HepG2 (cell line): ENCODE measurements around the gene TMC4. TPM values are rescaled to one million over a fixed set of nuclear protein-coding genes. Genes with fewer than 3 reads are reported as not detected.

Source experiments
- ATAC-seq: fragments of 200-7000 bp; cut with Tn5 transposase; 3 replicates; pipeline ENCODE4 v1.9.1; 2020; ENCODE audit warnings: mild to moderate bottlenecking, moderate library complexity
- BruUV-seq: library from RNA; stranded (reverse); fragments of 400-500 nt; replicated peaks from 2 replicates; lab custom pipeline; 2021; lab: Mats Ljungman, UMichigan
- CTCF ChIA-PET: fragments of 300-600 bp; formaldehyde crosslinking; extraction: SDS; loops from one replicate; lab custom pipeline; 2021; ENCODE audit warnings: low total read pairs, inconsistent platforms, low intra/inter-chr PET ratio; lab: Yijun Ruan, JAX
- POLR2A ChIA-PET: fragments of 350-600 bp; sonication (Branson Sonifier 250); formaldehyde crosslinking; loops from one replicate; lab custom pipeline; 2020; ENCODE audit warnings: antibody characterized with exemption, inconsistent platforms; lab: Yijun Ruan, JAX
- DNase-seq: peaks from one replicate; pipeline ENCODE4 v3.0.0-alpha.2; 2015; ENCODE audit warnings: low spot score
- FAIRE-seq: peaks from 3 replicates; lab custom pipeline; 2011; peaks lifted over from hg19 to GRCh38; lab: Jason Lieb, UNC
- H2AFZ ChIP-seq: one replicate; pipeline ENCODE4 v1.6.1; 2011; ENCODE audit warnings: low read length, inconsistent platforms
- H3K27ac ChIP-seq: fragments of 300-600 bp; 3 replicates; pipeline ENCODE4 v1.8.0; 2011; ENCODE audit warnings: mixed run types, mild to moderate bottlenecking, mixed read lengths, low read length, inconsistent platforms; ENCODE audit not compliant: insufficient read depth; ENCODE audit errors: extremely low read length
- H3K27me3 ChIP-seq, 2 experiments: fragments of 200-600 bp in 1 of 2; 2 replicates in 1 of 2; 3 replicates in 1 of 2; pipeline versions ENCODE4 v1.6.0 to v1.8.0; 2011; ENCODE audit warnings: low read length in 2 of 2, mild to moderate bottlenecking in 2 of 2, moderate library complexity in 2 of 2, inconsistent platforms in 1 of 2; ENCODE audit not compliant: insufficient read depth in 2 of 2, control insufficient read depth in 1 of 2
- H3K36me3 ChIP-seq, 2 experiments: fragments of 200-600 bp in 1 of 2; replicated peaks in 1 of 2; 2 replicates in 1 of 2; 3 replicates in 1 of 2; pipeline versions ENCODE4 v1.5.1 to v1.8.0; 2011; ENCODE audit warnings: low read length in 2 of 2, inconsistent platforms in 1 of 2; ENCODE audit not compliant: insufficient read depth in 2 of 2, control insufficient read depth in 1 of 2
- H3K4me1 ChIP-seq: 2 replicates; pipeline ENCODE4 v1.5.1; 2012; ENCODE audit warnings: low read length, inconsistent platforms; ENCODE audit not compliant: insufficient read depth
- H3K4me2 ChIP-seq: 2 replicates; pipeline ENCODE4 v1.6.0; 2011; ENCODE audit warnings: low read depth, low read length, inconsistent platforms
- H3K4me3 ChIP-seq, 3 experiments: fragments of 200-600 bp in 1 of 3; sonication (generic), shearing (Covaris generic) in 1 of 3; replicated peaks in 1 of 3; 2 replicates each; pipeline ENCODE4 v1.5.1; 2011 to 2016; ENCODE audit warnings: low read length in 3 of 3, inconsistent platforms in 2 of 3, low read depth in 2 of 3, mild to moderate bottlenecking in 2 of 3, control low read depth in 1 of 3, mixed read lengths in 1 of 3; ENCODE audit not compliant: insufficient read depth in 1 of 3
- H3K79me2 ChIP-seq: one replicate; pipeline ENCODE4 v1.6.1; 2011; ENCODE audit warnings: low read length, inconsistent platforms; ENCODE audit not compliant: insufficient read depth
- H3K9ac ChIP-seq: 2 replicates; pipeline ENCODE4 v1.6.0; 2011; ENCODE audit warnings: mild to moderate bottlenecking, low read depth, low read length, inconsistent platforms; ENCODE audit not compliant: insufficient read depth
- H3K9me3 ChIP-seq: 2 replicates; pipeline ENCODE4 v1.5.1; 2012; ENCODE audit warnings: mild to moderate bottlenecking, low read length
- H4K20me1 ChIP-seq: 2 replicates; pipeline ENCODE4 v1.6.0; 2011; ENCODE audit warnings: inconsistent platforms, mild to moderate bottlenecking, low read length, moderate library complexity; ENCODE audit not compliant: insufficient read depth
- AGO2 ChIP-seq: fragments of 200-400 bp; formaldehyde crosslinking; optimal IDR thresholded peaks from 2 replicates; pipeline ENCODE3; 2017; ENCODE audit warnings: mild to moderate bottlenecking, low read depth, low read length, moderate library complexity
- E2F2 ChIP-seq: sonication (generic); formaldehyde crosslinking; IDR thresholded peaks from 2 replicates; pipeline ENCODE4 v1.4.0; 2020; ENCODE audit warnings: missing genetic modification reagents, borderline replicate concordance
- RBFOX2 ChIP-seq: fragments of 200-400 bp; formaldehyde crosslinking; IDR thresholded peaks from 2 replicates; pipeline ENCODE4 v1.6.1; 2017; ENCODE audit warnings: low read depth, mild to moderate bottlenecking, low read length
- ZSCAN22 ChIP-seq: sonication (generic); formaldehyde crosslinking; IDR thresholded peaks from 2 replicates; pipeline ENCODE4 v1.4.0; 2020; ENCODE audit warnings: mild to moderate bottlenecking, missing genetic modification reagents
- WGBS: methylation state at CpG from one replicate; pipeline ENCODE4 v1.1.6; 2017; ENCODE audit warnings: low lambda C conversion rate; 5-methylcytosine and 5-hydroxymethylcytosine counted together
- in situ Hi-C: cut with HindIII; loops from 2 replicates; pipeline ENCODE4 v1.10.0; 2017; ENCODE audit warnings: low pct_unique_long_range_greater_than_20kb; ENCODE audit not compliant: extremely low pct_ligation_motif_present
- intact Hi-C: fragments of 100-400 bp; cut with micrococcal nuclease; formaldehyde crosslinking; loops from one replicate; pipeline ENCODE4 v1.10.0; 2022; ENCODE audit not compliant: unreplicated experiment
- polyA plus RNA-seq, 8 experiments: library from polyadenylated mRNA; depleted of rRNA in 3 of 8; stranded (reverse) in 7 of 8; unstranded in 1 of 8; fragments of >200 nt; fragmentation: Illumina TruSeq in 4 of 8; extraction: Trizol in 4 of 8; gene quantifications; 2 replicates each; pipeline versions ENCODE4 v1.2.1 to v1.2.3, GENCODE V29; 2011 to 2016; ENCODE audit warnings: low read depth in 4 of 8, missing spikeins in 1 of 8, mixed read lengths in 1 of 8; ENCODE audit not compliant: insufficient read depth in 1 of 8
- total RNA-seq, 5 experiments: library from RNA; depleted of rRNA; stranded (reverse); fragments of >200 nt; fragmentation: Illumina TruSeq; extraction: Trizol; gene quantifications; 2 replicates each; pipeline ENCODE4 v1.2.3, GENCODE V29; 2016; ENCODE audit warnings: low read depth in 1 of 5
- TF ChIP-seq, protein P1 (sequence below): sonication (generic); formaldehyde crosslinking; IDR thresholded peaks from 2 replicates; pipeline ENCODE4 v1.4.0; 2020; ENCODE audit warnings: low read depth, missing genetic modification reagents

TMC4 gene
- total and polyA plus RNA-seq, 2 of the 13 experiments (the other 11 are each of a cell fraction or from before 2014, with no cell fraction given) = 0.13 to 0.24 TPM

DNA sequence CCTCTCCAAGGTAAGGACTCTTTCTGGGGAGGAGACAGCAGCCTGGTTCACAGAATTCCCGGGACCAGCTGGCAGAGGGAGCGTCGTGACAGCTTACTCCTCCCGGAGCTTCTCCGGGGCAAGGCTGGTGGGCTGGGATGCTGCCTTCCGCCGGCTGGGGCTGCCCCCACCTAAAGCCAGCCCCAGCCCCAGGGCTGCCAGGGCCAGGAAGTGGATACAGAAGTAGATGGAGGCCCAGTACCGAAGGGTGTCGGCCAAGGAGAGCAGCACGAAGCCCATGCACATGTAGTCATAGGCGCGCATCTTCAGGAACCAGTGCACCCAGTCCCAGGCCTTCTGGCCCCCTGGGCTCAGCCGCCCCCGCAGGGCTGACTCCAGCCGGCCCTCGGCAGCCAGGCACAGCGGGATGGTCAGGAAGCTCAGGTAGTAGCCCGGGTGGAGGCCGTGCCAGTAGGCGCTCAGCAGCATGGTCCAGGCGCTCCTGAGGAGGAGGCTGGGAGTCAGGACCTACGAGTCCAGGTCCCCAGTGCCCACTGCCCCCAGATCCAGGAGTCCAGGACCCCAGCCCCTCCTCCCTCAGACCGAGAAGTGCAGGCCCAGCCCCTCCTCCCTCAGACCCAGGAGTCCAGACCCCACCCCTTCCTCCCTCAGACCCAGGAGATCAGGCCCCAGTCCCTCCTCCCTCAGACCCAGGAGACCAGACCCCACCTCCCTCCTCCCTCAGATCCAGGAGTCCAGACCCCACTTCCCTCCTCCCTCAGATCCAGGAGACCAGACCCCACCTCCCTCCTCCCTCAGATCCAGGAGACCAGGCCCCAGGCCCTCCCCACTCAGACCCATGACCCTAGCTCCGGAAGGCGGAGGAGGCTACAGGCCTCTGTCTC, 1.2 kb upstream of the TMC4 start:
- peak; percentile 21 for ATAC-seq
- CTCF ChIA-PET = no interaction called here
- TF ChIP-seq ZSCAN22 (CRISPR knock-in tag) = peak; percentile 88
- peak; percentile 74 for TF ChIP-seq AGO2
- 0 out of 2 replicates have a peak, but pooled peaks have one; percentile 21 for TF ChIP-seq RBFOX2
- TF ChIP-seq, protein P1, sequence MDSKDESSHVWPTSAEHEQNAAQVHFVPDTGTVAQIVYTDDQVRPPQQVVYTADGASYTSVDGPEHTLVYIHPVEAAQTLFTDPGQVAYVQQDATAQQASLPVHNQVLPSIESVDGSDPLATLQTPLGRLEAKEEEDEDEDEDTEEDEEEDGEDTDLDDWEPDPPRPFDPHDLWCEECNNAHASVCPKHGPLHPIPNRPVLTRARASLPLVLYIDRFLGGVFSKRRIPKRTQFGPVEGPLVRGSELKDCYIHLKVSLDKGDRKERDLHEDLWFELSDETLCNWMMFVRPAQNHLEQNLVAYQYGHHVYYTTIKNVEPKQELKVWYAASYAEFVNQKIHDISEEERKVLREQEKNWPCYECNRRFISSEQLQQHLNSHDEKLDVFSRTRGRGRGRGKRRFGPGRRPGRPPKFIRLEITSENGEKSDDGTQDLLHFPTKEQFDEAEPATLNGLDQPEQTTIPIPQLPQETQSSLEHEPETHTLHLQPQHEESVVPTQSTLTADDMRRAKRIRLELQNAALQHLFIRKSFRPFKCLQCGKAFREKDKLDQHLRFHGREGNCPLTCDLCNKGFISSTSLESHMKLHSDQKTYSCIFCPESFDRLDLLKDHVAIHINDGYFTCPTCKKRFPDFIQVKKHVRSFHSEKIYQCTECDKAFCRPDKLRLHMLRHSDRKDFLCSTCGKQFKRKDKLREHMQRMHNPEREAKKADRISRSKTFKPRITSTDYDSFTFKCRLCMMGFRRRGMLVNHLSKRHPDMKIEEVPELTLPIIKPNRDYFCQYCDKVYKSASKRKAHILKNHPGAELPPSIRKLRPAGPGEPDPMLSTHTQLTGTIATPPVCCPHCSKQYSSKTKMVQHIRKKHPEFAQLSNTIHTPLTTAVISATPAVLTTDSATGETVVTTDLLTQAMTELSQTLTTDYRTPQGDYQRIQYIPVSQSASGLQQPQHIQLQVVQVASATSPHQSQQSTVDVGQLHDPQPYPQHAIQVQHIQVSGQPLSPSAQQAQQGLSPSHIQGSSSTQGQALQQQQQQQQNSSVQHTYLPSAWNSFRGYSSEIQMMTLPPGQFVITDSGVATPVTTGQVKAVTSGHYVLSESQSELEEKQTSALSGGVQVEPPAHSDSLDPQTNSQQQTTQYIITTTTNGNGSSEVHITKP (CRISPR knock-in tag) = no peak
- TF ChIP-seq E2F2 (CRISPR knock-in tag) = no peak
- TF ChIP-seq, all 625 proteins: peak for 3
- 91% methylated on average over 4 of the region's 25 CpGs for whole genome bisulfite sequencing
- FAIRE-seq = no peak
- in situ Hi-C loops = no loop called here
- intact Hi-C loops = no loop called here
- H2AFZ ChIP-seq = no peak overlapping the region
- H3K27ac ChIP-seq = no peak overlapping the region
- peaks cover 7% of the 10 kb centered on the region; the same call in 1 of the 2 replicates for H3K4me1 ChIP-seq
- H3K27me3 ChIP-seq = no peaks in the 10 kb centered on the region
- DNase-seq = no peak
- no TSS peak for BruUV-seq
- H3K79me2 ChIP-seq = no peaks in the 10 kb centered on the region
- H3K9me3 ChIP-seq = no peaks in the 10 kb centered on the region
- H3K9ac ChIP-seq = no peak overlapping the region
- no peak overlapping the region for H3K4me2 ChIP-seq
- H3K36me3 ChIP-seq = peaks cover 0 to 5% of the 10 kb centered on the region in 2 experiments; a peak in 3 of 5 replicates
- no peak overlapping the region for H3K4me3 ChIP-seq
- POLR2A ChIA-PET = interaction anchor here (1.7 to 1.8 kb wide), 2 partner anchors 14 to 15 kb away, joined by 3 to 11 read pairs; partner anchors contain the start of gene MBOAT7
- H4K20me1 ChIP-seq = no peaks in the 10 kb centered on the region
